Progenitor cell of endocrine pancreas (in vitro differentiated cells): ENCODE measurements around the gene LVRN. TPM values are rescaled to one million over a fixed set of nuclear protein-coding genes. Genes with fewer than 3 reads are reported as not detected.

Source experiments
- DNase-seq: peaks from one replicate; pipeline ENCODE4 v3.0.0; 2021; ENCODE audit warnings: low spot score; ENCODE audit not compliant: unreplicated experiment
- H3K27ac Mint-ChIP-seq: 2 replicates; pipeline ENCODE4 v1.8.0; 2021; ENCODE audit warnings: mild to moderate bottlenecking, moderate library complexity, mixed read lengths
- H3K27me3 Mint-ChIP-seq: 2 replicates; pipeline ENCODE4 v1.8.0; 2021; ENCODE audit warnings: mixed read lengths
- H3K36me3 Mint-ChIP-seq: 2 replicates; pipeline ENCODE4 v1.8.0; 2022; ENCODE audit warnings: mixed read lengths; ENCODE audit not compliant: insufficient read depth
- H3K4me1 Mint-ChIP-seq: 2 replicates; pipeline ENCODE4 v1.8.0; 2021; ENCODE audit warnings: low read depth, mixed read lengths
- H3K4me3 Mint-ChIP-seq: 2 replicates; pipeline ENCODE4 v1.8.0; 2021; ENCODE audit warnings: low read depth, mild to moderate bottlenecking, moderate library complexity, mixed read lengths
- H3K9me3 Mint-ChIP-seq: 2 replicates; pipeline ENCODE4 v1.8.0; 2021; ENCODE audit warnings: low read depth, mixed read lengths
- CTCF ChIP-seq: fragments of 200-600 bp; sonication (generic); IDR thresholded peaks from one replicate; pipeline ENCODE4 v1.5.0; 2021; ENCODE audit warnings: antibody characterized with exemption, mild to moderate bottlenecking; ENCODE audit not compliant: unreplicated experiment
- total RNA-seq: library from RNA; stranded (reverse); gene quantifications from 2 replicates; pipeline ENCODE4 v1.2.1, GENCODE V29; 2021

LVRN gene
- total RNA-seq, 1 donor from 2014 or later: 0.24 TPM

- TF ChIP-seq CTCF: no peak
- H3K9me3 Mint-ChIP-seq: no peaks in the 10 kb centered on the region
- H3K4me3 Mint-ChIP-seq: no peak overlapping the region
- no peaks in the 10 kb centered on the region for H3K4me1 Mint-ChIP-seq
- H3K27ac Mint-ChIP-seq: no peak overlapping the region
- H3K27me3 Mint-ChIP-seq: no peaks in the 10 kb centered on the region
- DNase-seq: no peak
- no peaks in the 10 kb centered on the region for H3K36me3 Mint-ChIP-seq
These were observed 80.1 kb downstream of the LVRN start for GRCh38 chr5:116042375-116042774.

- H3K4me1 Mint-ChIP-seq: no peaks in the 10 kb centered on the region
These were observed 81.8 kb downstream of the LVRN start for GRCh38 chr5:116044073-116044472.

GRCh38 chr5:116045821-116046220 is 83.5 kb downstream of the LVRN start:
- no peaks in the 10 kb centered on the region for H3K36me3 Mint-ChIP-seq
- TF ChIP-seq CTCF: no peak
- no peak for DNase-seq
- H3K4me1 Mint-ChIP-seq: no peaks in the 10 kb centered on the region
- H3K27ac Mint-ChIP-seq: no peak overlapping the region
- H3K9me3 Mint-ChIP-seq: no peaks in the 10 kb centered on the region
- no peaks in the 10 kb centered on the region for H3K27me3 Mint-ChIP-seq
- H3K4me3 Mint-ChIP-seq: no peak overlapping the region

More at GRCh38 chr5:116044073-116044472, 81.8 kb downstream of the LVRN start:
- no peak overlapping the region for H3K4me3 Mint-ChIP-seq
- no peak for TF ChIP-seq CTCF
- no peaks in the 10 kb centered on the region for H3K27me3 Mint-ChIP-seq
- no peaks in the 10 kb centered on the region for H3K36me3 Mint-ChIP-seq
- H3K9me3 Mint-ChIP-seq: no peaks in the 10 kb centered on the region
- no peak for DNase-seq
- H3K27ac Mint-ChIP-seq: no peak overlapping the region

- H3K27me3 Mint-ChIP-seq: no peaks in the 10 kb centered on the region
- H3K4me1 Mint-ChIP-seq: no peaks in the 10 kb centered on the region
- DNase-seq: no peak
- no peak overlapping the region for H3K4me3 Mint-ChIP-seq
- no peak for TF ChIP-seq CTCF
- H3K36me3 Mint-ChIP-seq: no peaks in the 10 kb centered on the region
- H3K9me3 Mint-ChIP-seq: no peaks in the 10 kb centered on the region
- H3K27ac Mint-ChIP-seq: no peak overlapping the region
These were observed 84.0 kb downstream of the LVRN start for GRCh38 chr5:116046261-116046660.

GRCh38 chr5:116046823-116047222 is 84.5 kb downstream of the LVRN start:
- TF ChIP-seq CTCF: no peak
- Mint-ChIP-seq H3K4me1 (no peaks in the 10 kb centered on the region), H3K27ac (no peak overlapping the region), H3K9me3 (no peaks in the 10 kb centered on the region), H3K36me3 (no peaks in the 10 kb centered on the region), H3K4me3 (no peak overlapping the region), H3K27me3 (no peaks in the 10 kb centered on the region)
- no peak for DNase-seq
